GM04503 (cell line): Measurements from ENCODE around the gene PITX1.

ENCODE experiments used
- DNase-seq: peaks from one replicate; pipeline ENCODE4 v3.0.0-alpha.2; 2012; ENCODE audit warnings: low read depth

Gene PITX1

GRCh38 chr5:135062216-135063055 is 28.4 kb upstream of the PITX1 start:
- DNase-seq = no peak

GRCh38 chr5:135061001-135061400 is 27.0 kb upstream of the PITX1 start:
- DNase-seq = no peak

GRCh38 chr5:135060021-135060420 is 26.0 kb upstream of the PITX1 start:
- no peak for DNase-seq

- no peak for DNase-seq
These were observed 25.2 kb upstream of the PITX1 start for GRCh38 chr5:135059000-135059923.

- no peak for DNase-seq
These were observed 24.3 kb upstream of the PITX1 start for GRCh38 chr5:135058331-135058732.

- DNase-seq = no peak
These were observed 23.2 kb upstream of the PITX1 start for GRCh38 chr5:135057233-135057632.

- no peak for DNase-seq
These were observed 22.4 kb upstream of the PITX1 start for GRCh38 chr5:135056316-135057030.

- DNase-seq = no peak
These were observed 21.4 kb upstream of the PITX1 start for GRCh38 chr5:135055396-135055795.

GRCh38 chr5:135054546-135054945 is 20.5 kb upstream of the PITX1 start:
- DNase-seq = no peak

GRCh38 chr5:135053989-135054388 is 20.0 kb upstream of the PITX1 start:
- no peak for DNase-seq

GRCh38 chr5:135053278-135053677 is 19.2 kb upstream of the PITX1 start:
- no peak for DNase-seq

- DNase-seq = no peak
These were observed 18.6 kb upstream of the PITX1 start for GRCh38 chr5:135052511-135053145.

GRCh38 chr5:135051872-135052271 is 17.8 kb upstream of the PITX1 start:
- DNase-seq = no peak

- DNase-seq = no peak
These were observed 17.4 kb upstream of the PITX1 start for GRCh38 chr5:135051399-135051798.

- no peak for DNase-seq
These were observed 16.3 kb upstream of the PITX1 start for GRCh38 chr5:135050244-135050767.

GRCh38 chr5:135048930-135049329 is 14.9 kb upstream of the PITX1 start:
- no peak for DNase-seq

- DNase-seq = no peak
These were observed 14.3 kb upstream of the PITX1 start for GRCh38 chr5:135048286-135048685.

GRCh38 chr5:135047347-135047695 is 13.3 kb upstream of the PITX1 start:
- DNase-seq = no peak

GRCh38 chr5:135046661-135047346 is 12.8 kb upstream of the PITX1 start:
- DNase-seq = no peak

GRCh38 chr5:135045488-135045887 is 11.5 kb upstream of the PITX1 start:
- DNase-seq = no peak

GRCh38 chr5:135042595-135042994 is 8.6 kb upstream of the PITX1 start:
- no peak for DNase-seq
